ENCODE data around the gene PDPR.
"Not testable (repeated sequence)": the region's sequence is repeated elsewhere in the genome, so short reads cannot be mapped to it uniquely, and the experiment has no call there.

PDPR gene

DNA sequence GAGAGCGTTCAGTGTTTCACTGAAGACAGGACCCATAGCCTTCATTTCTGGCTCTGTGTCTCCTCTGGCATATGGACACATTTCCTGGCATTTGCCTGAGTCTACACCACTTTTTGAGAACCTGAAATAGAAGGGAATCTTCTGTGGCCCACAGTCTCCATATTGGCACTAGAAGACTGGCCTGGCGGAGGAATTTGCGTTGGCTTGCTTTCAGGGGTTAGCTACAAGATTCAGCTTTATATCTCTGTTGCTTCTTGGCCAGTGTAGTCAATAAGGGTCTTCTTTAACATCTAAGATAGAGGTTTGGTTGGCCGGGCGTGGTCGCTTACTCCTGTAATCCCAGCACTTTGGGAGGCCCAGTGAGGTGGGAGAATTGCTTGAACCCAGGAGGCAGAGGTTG, 46.7 kb downstream of the PDPR start:
- DNase-seq (ENCODE audit: low read depth in 3 of 3, low spot score in 1 of 3): no peak

DNA sequence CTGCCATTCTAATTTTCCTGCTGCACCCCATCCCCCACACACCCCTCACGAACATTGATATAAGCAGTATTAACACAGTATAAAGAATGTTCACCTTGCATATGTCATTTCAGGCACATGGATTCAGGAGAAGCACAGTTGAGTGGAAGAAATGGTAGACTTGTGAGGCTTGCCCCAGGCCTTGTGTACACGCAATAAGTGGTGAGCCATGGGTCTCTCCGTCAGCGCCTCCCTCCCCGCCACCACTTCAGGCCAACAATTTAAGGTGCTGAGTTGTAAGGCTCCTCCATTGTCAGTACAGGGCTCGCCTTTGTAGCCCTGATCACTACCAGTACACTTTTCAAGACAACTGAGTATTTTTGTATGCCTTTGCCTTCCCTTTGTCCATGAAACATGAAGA, 47.2 kb downstream of the PDPR start:
- DNase-seq (ENCODE audit: low read depth in 3 of 3, low spot score in 1 of 3): no peak

DNA sequence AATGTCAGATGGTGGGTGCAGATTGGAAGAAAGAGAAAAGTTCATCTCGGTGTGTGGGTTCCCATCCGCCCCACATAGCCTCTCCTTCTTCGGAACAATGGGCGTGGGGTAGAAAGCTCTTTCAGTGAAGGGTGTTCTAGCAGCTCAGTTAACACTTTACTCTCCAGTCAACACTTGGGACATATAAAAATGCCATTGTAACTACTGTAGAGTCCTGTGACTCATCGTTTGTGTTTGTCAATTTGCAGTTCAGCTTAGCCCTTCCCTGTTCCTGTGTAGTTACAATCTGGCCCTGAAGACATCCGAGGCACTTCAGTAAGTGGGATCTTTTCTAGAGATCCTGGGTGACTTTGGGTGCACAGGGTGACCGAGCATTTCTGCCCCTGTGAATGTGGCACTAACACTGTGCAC, 47.9 kb downstream of the PDPR start:
- DNase-seq (ENCODE audit: low read depth in 3 of 3, low spot score in 1 of 3): no peak

DNA sequence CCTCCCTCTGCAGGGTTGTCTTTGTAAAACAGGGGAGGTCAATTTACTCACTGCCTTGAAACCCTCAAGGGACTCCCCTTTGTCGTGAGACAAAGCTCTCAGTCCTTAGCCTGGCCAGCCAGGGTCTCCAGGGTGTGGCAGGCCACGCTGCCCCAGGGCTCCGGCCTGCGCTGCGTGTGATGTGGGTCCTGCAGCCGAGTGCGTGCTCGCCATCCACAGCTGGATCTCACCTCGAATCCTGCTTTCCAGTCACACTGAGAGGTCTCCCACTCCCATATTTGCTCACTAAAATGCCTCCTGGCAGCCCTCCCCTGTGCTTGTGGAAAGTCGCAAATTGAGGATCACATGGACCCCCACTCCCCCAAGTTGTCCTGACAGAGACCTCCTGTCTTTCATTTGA, 49.5 kb downstream of the PDPR start:
- no peak for DNase-seq (ENCODE audit: low read depth in 3 of 3, low spot score in 1 of 3)

DNA sequence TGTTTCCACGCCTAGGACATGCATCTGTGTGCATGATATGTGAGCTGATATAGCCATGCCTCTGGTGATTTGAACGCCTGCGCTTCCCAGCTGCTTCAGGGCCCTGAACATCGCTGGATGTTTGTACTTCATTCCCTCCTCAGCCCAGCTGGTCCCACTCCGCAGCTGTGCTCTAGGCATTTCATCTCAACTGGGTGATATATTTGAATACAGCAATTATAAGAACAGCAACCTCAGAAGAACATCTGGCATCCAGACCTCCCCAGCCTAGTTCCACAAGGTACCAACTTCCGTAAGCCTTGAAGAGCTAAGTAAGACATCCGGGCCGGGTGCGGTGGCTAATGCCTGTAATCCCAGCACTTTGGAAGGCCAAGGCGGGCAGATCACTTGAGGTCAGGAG, 52.6 kb downstream of the PDPR start:
- DNase-seq (ENCODE audit: low read depth in 3 of 3, low spot score in 1 of 3): not testable (repeated sequence)

DNA sequence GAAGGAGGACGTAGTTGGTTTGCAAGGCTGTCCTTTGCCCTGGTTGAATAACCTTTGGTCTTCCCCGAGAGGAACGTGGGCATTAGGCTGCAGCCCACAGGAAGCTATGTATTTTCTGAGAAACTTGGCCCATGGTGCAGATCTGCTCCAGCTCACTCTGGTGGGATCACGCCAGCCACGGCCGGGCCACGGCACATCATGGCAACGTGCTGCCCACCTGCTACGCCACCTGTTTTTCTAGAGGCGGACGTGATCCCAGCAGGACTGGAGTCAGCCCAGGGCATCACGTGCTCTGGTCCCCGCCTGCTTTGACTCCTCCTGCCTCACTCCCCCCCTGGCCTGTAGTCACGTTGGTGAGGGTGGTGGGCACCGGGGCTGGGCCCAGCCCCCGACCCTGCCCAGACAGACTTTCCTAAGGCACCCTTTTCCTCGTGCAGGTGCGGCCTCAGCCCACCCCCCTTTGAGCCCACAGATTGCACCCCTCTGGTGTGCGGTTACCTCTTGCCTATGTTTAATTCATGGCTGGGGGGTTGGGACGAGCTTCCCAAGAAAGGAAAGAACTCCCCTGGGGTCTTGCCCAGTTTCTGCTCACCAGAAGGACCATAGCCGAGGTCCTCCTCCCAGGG, 59.2 kb downstream of the PDPR start, which contains the start of gene CLEC18C:
TSS of gene CLEC18C (plus strand) at position 576 of the 626 bp plus-strand sequence. CDS start 492 bp downstream, outside the sequence.
- not testable (repeated sequence) for DNase-seq (ENCODE audit: low read depth in 3 of 3, low spot score in 1 of 3)

DNA sequence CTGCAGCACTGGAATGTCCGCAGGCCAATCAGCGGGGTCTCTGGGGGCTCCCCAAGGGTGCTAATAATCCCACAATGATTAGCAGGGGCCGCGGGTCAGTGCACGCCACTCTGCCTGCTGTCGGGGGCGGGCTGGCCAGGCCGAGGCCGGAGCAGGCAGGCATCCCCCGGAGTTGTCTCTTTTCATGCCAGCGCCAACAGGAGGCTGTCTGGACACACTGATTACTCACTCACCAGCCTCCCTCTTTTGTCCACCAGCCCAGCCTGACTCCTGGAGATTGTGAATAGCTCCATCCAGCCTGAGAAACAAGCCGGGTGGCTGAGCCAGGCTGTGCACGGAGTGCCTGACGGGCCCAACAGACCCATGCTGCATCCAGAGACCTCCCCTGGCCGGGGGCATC, 59.8 kb downstream of the PDPR start:
- not testable (repeated sequence) for DNase-seq (ENCODE audit: low read depth in 3 of 3, low spot score in 1 of 3)

DNA sequence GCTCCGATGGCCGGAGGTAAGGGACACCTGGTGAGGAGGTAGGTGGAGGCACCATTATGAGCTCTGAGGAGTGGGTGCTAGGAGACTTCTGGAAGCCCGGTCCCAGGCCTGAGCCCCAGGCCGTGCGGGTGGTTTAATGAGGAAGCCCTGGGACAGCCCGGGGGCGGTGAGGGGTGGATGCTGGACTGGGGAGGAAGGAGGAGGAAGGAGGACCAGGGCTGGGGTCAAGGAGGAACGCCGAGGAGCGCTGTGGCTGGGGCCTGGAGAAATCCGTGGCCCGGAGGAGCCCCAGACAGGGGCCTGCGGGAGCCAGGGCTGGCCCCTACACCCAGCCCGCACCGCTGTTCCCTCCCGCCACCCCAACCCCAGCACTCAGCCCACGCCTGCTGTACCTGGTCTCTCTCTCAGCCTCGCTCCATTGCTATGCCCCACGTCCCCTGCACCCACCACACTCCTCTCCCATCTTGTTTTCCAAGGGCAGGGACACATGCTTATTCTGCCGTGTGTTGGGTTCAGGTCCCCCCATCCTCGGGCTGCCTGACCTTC, 60.3 kb downstream of the PDPR start:
- DNase-seq (ENCODE audit: low read depth in 3 of 3, low spot score in 1 of 3): not testable (repeated sequence)

DNA sequence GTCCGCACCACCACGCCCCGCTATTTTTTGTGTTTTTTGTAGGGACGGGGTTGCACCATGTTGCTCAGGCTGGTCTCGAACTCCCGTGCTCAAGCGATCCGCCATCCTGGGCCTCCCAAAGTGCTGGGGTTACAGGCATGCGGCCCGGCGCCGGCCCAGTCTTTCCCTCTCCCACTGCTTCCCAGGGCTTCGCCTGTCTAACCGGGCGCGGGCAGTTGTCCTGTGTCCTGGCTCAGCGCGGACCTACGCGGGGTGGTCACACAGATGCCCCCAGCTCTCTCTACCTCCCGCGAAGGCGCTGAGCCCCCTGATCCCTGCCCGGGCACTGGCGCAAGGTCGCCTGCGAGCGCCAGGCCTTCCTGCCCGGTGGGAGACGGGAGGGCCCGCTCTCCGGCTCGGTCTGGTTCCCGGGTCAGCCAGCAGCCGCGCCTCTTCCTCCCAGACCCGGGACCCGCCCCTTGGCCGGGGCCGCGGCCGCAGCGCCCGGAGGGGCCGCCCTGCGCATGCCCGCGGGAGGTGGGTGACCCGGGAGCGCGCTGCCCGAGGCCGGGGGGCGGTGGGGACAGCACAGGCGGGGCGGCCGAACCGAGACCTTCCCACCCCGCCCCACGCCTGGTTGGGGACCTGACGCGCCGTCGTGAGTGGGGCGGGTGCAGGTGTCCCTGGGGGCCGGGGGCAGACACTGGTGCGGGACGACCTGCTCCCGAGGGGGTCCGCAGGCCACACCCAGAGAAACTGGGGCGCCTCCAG, 73.9 kb downstream of the PDPR start:
- not testable (repeated sequence) for DNase-seq (ENCODE audit: low read depth in 3 of 3, low spot score in 1 of 3)

DNA sequence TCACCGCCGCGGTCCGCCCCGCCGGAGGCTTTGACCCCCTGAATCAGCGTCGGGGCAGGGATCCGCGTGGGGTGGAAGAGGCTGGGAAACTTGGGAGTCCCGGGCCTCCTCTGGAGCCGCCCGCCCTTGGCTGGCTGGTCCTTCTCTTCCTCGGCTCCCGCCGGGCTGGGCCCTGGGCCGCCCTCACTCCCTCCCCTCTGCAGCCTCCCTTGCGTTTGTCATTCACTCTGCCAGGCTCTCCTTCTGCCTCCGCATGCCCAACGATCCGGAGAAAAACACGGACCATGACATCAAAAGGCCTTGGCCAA, 74.4 kb downstream of the PDPR start:
- DNase-seq (ENCODE audit: low read depth in 3 of 3, low spot score in 1 of 3): not testable (repeated sequence)

DNA sequence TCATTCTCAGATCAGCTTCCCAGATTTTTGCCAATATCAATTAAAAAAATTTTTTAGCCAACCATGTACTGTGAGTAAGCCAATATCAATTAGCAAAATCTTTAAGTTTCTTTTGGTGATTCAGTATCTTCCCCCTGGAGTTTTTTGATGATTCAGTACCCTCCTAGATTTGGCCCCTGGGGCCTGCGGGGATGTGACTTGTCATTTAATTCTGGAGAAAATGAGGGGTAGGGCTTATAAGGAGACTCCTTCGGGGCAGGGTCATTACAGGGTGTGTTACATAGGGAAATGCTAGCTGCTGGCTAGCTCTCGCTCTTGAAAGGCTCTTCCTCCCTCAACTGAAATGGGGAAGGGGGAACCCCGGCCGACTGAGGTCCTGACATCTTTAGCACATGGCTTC, 76.4 kb downstream of the PDPR start:
- not testable (repeated sequence) for DNase-seq (ENCODE audit: low read depth in 3 of 3, low spot score in 1 of 3)

DNA sequence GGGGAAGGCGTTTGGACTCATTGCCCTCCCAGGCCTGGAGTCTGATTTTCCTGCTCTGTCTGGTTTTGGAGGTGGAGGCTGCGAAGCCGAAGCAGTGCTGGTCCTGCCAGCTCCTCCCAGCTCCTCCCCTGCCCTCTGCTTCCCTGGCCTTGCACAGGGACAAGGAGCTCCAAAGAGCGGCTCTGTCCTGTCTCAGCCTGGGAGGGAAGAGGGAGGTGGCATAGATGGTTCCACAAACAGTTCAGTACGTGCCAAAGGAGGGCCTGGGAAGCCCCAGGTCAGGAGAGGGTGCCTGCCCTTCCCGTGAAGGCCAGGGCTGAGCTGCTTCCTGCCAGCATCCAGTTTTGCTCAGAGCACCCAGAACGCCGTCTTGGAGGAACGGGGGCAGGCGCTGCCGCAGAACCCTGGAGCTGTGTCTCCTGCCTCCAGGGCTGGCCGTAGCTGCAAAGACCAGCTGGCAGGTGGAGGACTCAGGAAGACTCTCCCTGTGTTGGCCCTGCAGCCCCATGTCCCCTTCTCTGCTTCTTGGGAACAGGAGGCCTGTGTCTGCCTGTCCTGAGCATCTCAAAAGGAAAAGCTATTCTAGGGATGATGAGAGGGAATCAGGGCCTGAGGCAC, 82.7 kb downstream of the PDPR start:
- not testable (repeated sequence) for DNase-seq (ENCODE audit: low read depth in 3 of 3, low spot score in 1 of 3)

DNA sequence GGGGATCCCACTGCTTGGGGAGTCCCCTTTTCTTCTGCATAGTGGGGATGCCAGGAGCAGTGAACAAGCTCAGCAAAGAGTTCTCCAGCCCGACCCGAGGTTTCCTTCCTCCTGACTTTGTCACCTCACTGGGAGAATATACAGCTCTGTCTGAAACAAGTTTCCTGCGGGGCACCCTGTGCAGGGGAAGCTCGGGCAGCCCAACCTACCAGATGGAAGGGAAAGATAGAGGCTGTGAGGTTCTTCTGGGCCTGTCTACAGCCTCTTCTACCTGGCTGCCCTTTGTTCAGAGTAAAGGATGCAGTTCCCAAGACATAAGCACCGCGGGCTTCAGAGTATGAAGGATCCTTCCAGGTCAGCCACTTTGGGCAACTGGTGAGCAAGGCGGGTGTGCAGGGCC, 83.5 kb downstream of the PDPR start:
- not testable (repeated sequence) for DNase-seq (ENCODE audit: low read depth in 3 of 3, low spot score in 1 of 3)

DNA sequence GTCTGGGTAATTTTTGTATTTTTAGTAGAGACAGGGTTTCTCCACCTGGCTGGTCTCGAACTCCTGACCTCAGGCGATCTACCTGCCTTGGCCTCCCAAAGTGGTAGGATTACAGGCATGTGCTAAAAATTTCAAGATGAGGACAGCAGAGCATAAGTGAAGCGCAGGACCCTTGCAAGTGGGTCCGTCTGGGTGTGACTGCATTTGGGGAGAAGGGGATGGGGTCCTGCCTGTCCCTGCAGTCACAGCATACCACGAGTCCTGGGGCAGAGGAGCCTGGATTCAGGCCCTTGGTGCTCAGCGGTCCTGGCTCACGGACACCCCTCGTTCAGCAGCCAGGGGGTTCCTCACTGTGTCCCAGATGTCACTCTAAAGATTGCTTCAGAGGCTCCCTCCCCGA, 84.1 kb downstream of the PDPR start:
- DNase-seq (ENCODE audit: low read depth in 3 of 3, low spot score in 1 of 3): not testable (repeated sequence)

DNA sequence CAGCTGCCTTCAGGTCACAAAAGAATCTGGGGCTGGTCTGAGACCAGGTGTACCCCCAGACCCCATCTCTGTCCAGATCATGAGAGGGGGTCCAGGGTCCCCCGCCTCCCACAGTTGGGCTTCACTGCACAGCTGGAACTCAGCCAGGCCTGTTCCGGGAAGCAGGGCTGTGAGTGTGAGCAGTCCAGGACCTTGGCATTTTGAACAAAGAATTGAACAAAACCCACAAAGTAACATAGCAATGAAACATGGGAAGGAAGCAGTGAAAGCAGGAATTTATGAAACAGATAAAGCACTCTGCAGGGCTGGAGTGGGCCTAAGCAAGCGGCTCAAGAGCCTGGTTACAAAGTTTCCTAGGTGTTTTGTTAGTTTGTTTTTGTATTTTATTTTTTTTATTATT, 84.5 kb downstream of the PDPR start:
- DNase-seq (ENCODE audit: low read depth in 3 of 3, low spot score in 1 of 3): not testable (repeated sequence)

DNA sequence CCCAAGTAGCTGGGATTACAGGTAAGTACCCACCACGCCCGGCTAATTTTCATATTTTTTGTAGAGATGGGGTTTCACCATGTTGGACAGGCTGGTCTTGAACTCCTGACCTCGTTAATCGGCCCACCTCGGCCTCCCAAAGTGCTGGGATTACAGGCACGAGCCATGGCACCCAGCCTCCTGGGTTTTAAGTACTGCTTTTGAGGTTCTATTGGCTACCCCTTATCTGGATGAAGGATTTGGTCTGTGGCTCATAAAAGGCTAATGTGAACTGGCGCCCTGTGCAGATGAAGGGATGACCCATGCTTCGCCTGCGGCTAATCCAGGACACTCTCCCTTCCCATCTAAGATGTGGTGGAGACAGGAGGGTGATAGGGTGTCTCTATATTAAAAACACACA, 85.0 kb downstream of the PDPR start:
- not testable (repeated sequence) for DNase-seq (ENCODE audit: low read depth in 3 of 3, low spot score in 1 of 3)

DNA sequence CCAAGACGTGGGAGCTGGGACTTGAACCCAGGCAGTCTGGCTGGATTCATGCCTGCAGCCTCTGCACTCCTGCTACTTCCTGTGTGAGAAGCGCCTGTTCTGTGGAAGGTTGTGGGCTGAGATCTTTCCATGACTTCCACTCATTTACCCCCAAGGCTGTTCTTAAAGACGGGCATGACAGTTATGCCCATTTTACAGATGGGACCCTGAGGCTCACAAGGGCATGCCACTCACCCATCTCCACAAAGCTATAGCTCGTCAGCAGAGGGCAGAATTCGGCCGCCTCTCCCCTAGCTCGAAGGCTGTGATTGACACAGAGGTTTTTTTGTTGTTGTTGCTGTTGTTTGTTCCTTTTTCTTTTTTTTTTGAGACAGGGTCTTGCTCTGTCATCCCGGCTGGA, 85.9 kb downstream of the PDPR start:
- DNase-seq (ENCODE audit: low read depth in 3 of 3, low spot score in 1 of 3): not testable (repeated sequence)

DNA sequence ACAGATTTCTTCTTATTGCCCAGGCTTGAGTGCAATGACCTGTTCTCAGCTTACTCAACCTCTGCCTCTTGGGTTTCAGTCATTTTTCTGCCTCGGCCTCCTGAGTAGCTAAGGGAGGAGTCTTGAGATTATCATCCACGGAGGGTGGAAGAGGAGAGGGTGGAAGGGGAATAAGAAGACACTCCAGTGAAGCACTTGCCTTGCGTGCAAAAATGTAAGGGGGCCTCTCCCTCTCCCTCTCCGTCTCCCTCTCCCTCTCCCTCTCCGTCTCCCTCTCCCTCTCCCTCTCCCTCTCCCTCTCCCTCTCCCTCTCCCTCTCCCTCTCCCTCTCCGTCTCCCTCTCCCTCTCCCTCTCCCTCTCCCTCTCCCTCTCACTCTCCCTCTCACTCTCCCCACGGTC, 89.4 kb downstream of the PDPR start:
- not testable (repeated sequence) for DNase-seq (ENCODE audit: low read depth in 3 of 3, low spot score in 1 of 3)

DNA sequence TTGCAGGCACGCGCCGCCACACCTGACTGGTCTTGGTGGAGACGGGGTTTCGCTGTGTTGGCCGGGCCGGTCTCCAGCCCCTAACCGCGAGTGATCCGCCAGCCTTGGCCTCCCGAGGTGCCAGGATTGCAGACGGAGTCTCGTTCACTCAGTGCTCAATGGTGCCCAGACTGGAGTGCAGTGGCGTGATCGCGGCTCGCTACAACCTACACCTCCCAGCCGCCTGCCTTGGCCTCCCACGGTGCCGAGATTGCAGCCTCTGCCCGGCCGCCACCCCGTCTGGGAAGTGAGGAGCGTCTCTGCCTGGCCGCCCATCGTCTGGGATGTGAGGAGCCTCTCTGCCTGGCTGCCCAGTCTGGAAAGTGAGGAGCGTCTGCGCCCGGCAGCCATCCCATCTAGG, 89.9 kb downstream of the PDPR start:
- DNase-seq (ENCODE audit: low read depth in 3 of 3, low spot score in 1 of 3): not testable (repeated sequence)

DNA sequence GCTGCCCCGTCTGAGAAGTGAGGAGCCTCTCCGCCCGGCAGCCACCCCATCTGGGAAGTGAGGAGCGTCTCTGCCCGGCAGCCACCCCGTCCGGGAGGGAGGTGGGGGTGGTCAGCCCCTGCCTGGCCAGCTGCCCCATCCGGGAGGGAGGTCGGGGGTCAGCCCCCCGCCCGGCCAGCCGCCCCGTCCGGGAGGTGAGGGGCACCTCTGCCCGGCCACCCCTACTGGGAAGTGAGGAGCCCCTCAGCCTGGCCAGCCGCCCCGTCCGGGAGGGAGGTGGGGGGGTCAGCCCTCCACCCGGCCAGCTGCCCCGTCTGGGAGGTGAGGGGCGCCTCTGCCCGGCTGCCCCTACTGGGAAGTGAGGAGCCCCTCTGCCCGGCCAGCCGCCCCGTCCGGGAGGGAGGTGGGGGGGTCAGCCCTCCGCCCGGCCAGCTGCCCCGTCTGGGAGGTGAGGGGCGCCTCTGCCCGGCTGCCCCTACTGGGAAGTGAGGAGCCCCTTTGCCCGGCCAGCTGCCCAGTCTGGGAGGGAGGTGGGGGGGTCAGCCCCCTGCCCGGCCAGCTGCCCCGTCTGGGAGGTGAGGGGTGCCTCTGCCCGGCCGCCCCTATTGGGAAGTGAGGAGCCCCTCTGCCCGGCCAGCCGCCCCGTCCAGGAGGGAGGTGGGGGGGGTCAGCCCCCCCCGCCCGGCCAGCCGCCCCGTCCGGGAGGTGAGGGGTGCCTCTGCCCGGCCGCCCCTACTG, 90.7 kb downstream of the PDPR start:
- not testable (repeated sequence) for DNase-seq (ENCODE audit: low read depth in 3 of 3, low spot score in 1 of 3)

DNA sequence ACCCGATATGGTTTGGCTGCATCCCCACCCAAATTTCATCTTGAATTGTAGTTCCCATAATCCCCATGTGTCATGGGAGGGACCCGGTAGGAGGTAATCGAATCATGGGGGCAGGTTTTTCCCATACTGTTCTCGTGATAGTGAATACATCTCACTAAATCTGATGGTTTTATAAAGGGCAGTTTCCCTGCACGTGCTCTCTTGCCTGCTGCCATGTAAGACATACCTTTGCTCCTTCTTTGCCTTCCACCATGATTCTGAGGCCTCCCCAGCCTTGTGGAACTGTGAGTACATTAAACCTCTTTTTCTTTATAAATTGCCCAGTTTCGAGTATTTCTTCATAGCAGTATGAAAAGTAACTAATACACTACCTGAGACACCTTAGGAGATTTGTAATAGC, 92.2 kb downstream of the PDPR start:
- DNase-seq (ENCODE audit: low read depth in 3 of 3, low spot score in 1 of 3): not testable (repeated sequence)

Measured in stimulated activated CD4-positive, alpha-beta T cell treated with anti-CD3 and anti-CD28 coated beads, TNF-alpha, amount 100 ng/mL, for 1 hour (primary cell).